Measurements from ENCODE around the gene CFAP97D2.
"Not testable (repeated sequence)": the region's sequence is repeated elsewhere in the genome, so short reads cannot be mapped to it uniquely, and the experiment has no call there.

The CFAP97D2 gene

GRCh38 chr13:114258589-114258988 lies 79.5 kb downstream of the CFAP97D2 start:
- no peak overlapping the region for H3K4me3 ChIP-seq (ENCODE audit: low read depth, low read length)
- TF ChIP-seq CTCF (IDR thresholded peaks at IDR 0.05; ENCODE audit: borderline replicate concordance, insufficient read depth, low read depth, low read length) = no peak

DNA sequence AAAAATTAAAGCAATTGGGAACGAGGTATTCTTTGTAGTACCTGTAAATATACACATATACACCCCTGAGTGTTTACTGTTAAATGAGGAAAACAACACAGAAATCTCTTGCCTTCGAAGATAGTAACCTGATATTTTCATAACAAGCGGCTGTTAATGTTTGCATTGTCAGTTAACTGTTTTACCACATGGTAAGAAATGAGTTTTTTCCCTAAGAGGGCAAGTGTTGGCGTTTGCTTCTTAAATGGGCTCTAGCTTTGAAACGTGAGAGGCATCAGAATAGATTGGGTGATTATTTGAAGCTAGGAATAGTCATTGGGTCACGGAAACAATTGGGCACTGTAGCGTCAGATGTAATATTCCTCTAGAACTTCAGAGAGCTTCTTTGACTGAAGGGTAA lies 80.3 kb downstream of the CFAP97D2 start:
- no peak overlapping the region for H3K4me3 ChIP-seq (ENCODE audit: low read depth, low read length)

DNA sequence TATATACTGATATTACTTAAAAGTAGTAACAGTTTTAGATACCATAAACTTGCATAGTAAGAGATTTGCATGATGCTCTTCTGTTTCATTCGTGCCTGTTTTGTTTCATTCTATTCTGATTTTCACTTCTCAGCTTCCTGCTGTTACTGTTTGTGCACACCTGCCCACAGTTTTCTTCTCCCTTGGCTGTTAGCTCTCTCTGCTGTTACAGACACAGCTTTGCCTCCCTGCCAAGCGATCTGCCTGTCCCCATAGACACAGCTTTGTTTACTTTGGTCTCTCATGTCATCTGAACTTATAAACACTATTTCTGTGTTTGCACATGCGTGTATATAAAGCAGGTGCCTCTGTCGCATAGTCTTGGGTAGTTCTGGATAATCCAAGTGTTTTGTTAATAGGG lies 80.9 kb downstream of the CFAP97D2 start:
- no peak overlapping the region for H3K4me3 ChIP-seq (ENCODE audit: low read depth, low read length)
- TF ChIP-seq CTCF (IDR thresholded peaks at IDR 0.05; ENCODE audit: borderline replicate concordance, insufficient read depth, low read depth, low read length) = no peak

More for the DNA sequence above, 80.3 kb downstream of the CFAP97D2 start:
- TF ChIP-seq CTCF (IDR thresholded peaks at IDR 0.05; ENCODE audit: borderline replicate concordance, insufficient read depth, low read depth, low read length) = no peak

DNA sequence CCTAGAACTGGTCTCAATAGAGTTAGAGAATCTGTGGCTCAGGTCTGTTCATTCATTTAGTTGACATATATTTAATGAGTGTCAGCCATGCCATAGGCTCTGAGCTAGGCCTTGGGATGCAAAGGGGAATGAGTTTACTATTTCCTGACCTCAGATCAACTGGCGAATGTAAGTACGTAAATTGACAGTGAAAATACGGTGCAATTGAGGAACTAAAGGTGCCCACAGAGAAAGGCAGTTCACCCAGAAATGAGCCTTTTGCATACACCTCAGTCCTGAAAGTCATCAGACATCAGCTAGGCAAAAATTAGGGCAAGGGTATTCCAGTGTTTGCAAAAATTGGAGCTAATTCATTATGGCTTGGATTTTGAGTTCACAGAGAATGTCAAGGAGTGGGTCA lies 81.8 kb downstream of the CFAP97D2 start:
- no peak for TF ChIP-seq CTCF (IDR thresholded peaks at IDR 0.05; ENCODE audit: borderline replicate concordance, insufficient read depth, low read depth, low read length)
- H3K4me3 ChIP-seq (ENCODE audit: low read depth, low read length) = no peak overlapping the region

DNA sequence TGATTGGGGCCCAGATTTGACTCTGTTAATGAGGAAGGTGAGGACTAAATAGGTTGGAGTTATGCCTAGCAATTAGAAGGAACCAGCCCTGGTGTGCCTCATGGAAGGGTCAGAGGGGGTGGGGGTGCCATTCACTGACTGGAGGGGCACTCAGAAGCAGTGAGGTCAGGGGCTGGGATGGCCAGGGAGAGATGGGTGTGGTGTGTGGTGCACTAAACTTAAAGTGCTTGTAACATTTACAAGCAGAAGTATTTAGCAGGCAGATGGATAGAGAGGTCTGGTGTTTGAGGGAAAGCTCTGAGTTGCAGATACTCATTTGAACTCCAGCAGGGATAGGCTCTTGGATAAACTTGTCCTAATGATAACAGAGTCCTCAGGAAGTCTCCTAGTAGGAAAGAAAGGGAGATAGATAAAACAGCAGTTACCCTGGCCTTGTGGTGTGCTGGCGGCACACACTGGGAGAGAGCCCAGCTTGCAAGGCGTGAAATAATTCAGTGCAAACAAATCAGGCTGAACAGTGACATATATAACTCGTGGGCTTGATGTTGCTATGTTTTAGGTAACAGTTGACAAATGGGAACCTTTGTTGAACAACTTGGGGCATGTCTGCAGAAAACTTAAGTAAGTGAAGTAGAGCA lies 82.4 kb downstream of the CFAP97D2 start:
- no peak overlapping the region for H3K4me3 ChIP-seq (ENCODE audit: low read depth, low read length)
- TF ChIP-seq CTCF (IDR thresholded peaks at IDR 0.05; ENCODE audit: borderline replicate concordance, insufficient read depth, low read depth, low read length) = no peak

DNA sequence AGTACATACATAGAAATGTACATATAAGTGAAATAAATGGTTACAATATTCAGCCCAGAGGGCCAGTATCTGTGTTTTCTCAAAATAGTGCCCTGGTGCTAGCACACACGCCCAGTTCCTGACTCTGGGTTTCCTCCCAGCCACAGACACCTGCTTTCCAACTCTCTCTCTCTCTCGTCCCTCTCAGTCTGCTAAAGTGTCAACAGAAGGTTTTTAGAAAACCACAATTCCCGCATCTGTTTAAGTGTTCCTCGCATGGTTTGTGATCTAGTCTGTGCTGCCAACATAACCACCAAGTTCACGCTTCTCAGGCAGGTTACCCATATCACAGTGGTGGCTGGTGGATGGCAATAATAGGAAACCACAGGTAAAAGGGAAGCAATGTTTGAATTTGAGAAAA lies 84.5 kb downstream of the CFAP97D2 start:
- H3K4me3 ChIP-seq (ENCODE audit: low read depth, low read length) = no peak overlapping the region
- TF ChIP-seq CTCF (IDR thresholded peaks at IDR 0.05; ENCODE audit: borderline replicate concordance, insufficient read depth, low read depth, low read length) = no peak

- not testable (repeated sequence) for H3K4me3 ChIP-seq (ENCODE audit: low read depth, low read length)
These were observed 85.3 kb downstream of the CFAP97D2 start for GRCh38 chr13:114264313-114264712.
